ENCODE measurements around the gene SLC9A3.

DNA sequence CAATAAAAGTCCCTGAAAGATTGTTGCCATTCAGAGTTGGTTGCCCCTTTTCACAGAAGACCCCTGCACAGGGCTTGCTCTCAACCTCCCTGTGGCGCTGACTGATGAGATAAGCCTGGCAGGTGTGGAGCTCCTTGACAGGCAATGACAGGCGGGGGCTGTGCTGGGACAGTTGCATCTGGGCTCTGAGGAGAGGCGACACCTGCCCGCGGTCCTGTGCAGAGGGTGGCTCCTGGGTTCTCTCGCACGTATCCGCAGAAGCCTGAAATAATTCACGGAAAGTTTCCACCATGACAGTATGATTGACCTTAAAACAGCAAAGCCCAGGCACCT is 101.0 kb downstream of the SLC9A3 start:
- TF ChIP-seq CTCF (conservative IDR thresholded peaks at IDR 0.05) (no peak), ZFX (IDR thresholded peaks at IDR 0.05) (no peak)

All from C4-2B (cell line).